Astrocyte (in vitro differentiated cells and primary cell): ENCODE measurements around the gene BCAR1.

Experiments used
- EZH2 ChIP-seq: IDR thresholded peaks from 2 replicates; pipeline ENCODE4 v1.6.1; 2012; ENCODE audit warnings: mild to moderate bottlenecking, low read length, inconsistent platforms; ENCODE audit not compliant: insufficient read depth
- TF ChIP-seq, protein P1 (sequence below): IDR thresholded peaks from 2 replicates; pipeline ENCODE4 v1.5.1; 2011; ENCODE audit warnings: low read depth, mild to moderate bottlenecking, inconsistent platforms, low read length, moderate library complexity; ENCODE audit not compliant: insufficient read depth

DNA sequence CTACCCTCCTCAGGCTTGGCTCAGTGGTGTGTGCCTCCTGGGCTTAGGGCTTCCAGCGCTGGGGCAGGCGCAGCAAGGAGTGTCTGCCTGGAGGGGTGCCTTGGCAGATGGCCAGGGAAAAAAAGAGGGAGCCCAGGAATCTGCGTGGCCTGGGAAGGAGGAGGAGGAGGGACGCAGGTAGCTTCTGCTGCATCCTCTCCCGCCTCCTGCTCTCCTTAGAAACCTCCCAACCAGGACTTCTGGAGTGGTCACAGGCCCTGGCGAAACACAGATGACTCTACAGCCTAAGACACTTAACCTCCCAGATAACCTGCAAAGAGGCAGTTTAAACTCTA is 7.3 kb upstream of the BCAR1 start:
- TF ChIP-seq, protein P1, sequence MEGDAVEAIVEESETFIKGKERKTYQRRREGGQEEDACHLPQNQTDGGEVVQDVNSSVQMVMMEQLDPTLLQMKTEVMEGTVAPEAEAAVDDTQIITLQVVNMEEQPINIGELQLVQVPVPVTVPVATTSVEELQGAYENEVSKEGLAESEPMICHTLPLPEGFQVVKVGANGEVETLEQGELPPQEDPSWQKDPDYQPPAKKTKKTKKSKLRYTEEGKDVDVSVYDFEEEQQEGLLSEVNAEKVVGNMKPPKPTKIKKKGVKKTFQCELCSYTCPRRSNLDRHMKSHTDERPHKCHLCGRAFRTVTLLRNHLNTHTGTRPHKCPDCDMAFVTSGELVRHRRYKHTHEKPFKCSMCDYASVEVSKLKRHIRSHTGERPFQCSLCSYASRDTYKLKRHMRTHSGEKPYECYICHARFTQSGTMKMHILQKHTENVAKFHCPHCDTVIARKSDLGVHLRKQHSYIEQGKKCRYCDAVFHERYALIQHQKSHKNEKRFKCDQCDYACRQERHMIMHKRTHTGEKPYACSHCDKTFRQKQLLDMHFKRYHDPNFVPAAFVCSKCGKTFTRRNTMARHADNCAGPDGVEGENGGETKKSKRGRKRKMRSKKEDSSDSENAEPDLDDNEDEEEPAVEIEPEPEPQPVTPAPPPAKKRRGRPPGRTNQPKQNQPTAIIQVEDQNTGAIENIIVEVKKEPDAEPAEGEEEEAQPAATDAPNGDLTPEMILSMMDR: no peak
- no peak for TF ChIP-seq EZH2
